ENCODE results near the gene NEDD8.

DNA sequence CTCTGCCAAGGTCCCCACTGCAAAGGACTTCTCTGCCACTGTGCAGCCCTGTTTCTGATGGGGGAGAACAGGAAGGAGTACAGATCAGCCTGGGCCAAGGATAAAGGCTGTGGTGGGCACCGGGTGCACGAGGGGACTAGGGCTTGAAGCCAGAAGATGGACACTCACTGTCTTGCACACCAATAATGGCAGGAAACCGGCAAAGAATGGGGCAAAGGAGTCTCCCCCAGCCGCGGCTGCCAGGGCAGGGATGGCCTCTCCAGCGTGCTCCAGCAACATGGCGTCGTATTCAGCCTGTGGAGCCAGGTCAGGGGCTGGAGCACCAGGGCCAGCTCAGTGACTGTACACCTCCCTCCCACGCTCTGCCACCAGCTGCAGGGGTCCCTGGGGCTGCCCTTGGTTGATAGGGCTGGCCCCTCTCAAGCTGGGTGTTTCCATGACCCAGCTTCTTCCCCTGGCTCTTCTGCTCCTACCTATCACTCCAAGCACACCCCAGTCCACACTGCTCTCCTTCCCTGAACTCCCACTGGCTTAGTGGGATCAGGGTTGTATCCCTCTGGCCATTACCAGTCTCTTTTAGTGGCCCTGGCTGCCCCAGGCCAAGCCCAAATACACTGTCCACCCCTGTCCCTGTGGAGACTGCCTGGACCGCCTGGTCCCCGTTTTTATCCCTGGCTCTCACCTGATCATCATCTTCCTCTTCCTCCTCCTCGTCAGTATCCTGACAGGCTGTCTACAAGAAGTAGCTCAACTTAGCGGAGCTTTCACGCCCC lies 49.9 kb downstream of the NEDD8 start:
- TF ChIP-seq, protein P1, sequence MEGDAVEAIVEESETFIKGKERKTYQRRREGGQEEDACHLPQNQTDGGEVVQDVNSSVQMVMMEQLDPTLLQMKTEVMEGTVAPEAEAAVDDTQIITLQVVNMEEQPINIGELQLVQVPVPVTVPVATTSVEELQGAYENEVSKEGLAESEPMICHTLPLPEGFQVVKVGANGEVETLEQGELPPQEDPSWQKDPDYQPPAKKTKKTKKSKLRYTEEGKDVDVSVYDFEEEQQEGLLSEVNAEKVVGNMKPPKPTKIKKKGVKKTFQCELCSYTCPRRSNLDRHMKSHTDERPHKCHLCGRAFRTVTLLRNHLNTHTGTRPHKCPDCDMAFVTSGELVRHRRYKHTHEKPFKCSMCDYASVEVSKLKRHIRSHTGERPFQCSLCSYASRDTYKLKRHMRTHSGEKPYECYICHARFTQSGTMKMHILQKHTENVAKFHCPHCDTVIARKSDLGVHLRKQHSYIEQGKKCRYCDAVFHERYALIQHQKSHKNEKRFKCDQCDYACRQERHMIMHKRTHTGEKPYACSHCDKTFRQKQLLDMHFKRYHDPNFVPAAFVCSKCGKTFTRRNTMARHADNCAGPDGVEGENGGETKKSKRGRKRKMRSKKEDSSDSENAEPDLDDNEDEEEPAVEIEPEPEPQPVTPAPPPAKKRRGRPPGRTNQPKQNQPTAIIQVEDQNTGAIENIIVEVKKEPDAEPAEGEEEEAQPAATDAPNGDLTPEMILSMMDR (IDR thresholded peaks at IDR 0.05), result no peak
- TF ChIP-seq EP300 (IDR thresholded peaks at IDR 0.05; ENCODE audit: low read depth) (no peak), POLR2AphosphoS5 (IDR thresholded peaks at IDR 0.05) (no peak), POLR2A (IDR thresholded peaks at IDR 0.05) (no peak)

Data from transverse colon (tissue), 4 donors.